Neuronal stem cell (in vitro differentiated cells): ENCODE results near the gene C4A.

Experiments
- DNase-seq: peaks from one replicate; pipeline ENCODE4 v3.0.0-alpha.2; 2013; ENCODE audit warnings: low spot score
- H2AFZ ChIP-seq: one replicate; pipeline ENCODE4 v1.6.1; 2013; ENCODE audit warnings: mild to moderate bottlenecking, low read length, inconsistent platforms
- H2AK5ac ChIP-seq: 2 replicates; pipeline ENCODE4 v1.6.1; 2013; ENCODE audit warnings: low read depth, mild to moderate bottlenecking, inconsistent platforms, low read length, moderate library complexity, mixed read lengths
- H2BK120ac ChIP-seq: 2 replicates; pipeline ENCODE4 v1.6.1; 2013; ENCODE audit warnings: low read depth, mild to moderate bottlenecking, inconsistent platforms, low read length, moderate library complexity, mixed read lengths
- H2BK12ac ChIP-seq: one replicate; pipeline ENCODE4 v1.6.1; 2013; ENCODE audit warnings: low read length, inconsistent platforms
- H2BK15ac ChIP-seq: 2 replicates; pipeline ENCODE4 v1.6.1; 2013; ENCODE audit warnings: mild to moderate bottlenecking, low read length, inconsistent platforms, mixed read lengths
- H2BK5ac ChIP-seq: one replicate; pipeline ENCODE4 v1.6.1; 2013; ENCODE audit warnings: inconsistent platforms, mild to moderate bottlenecking, low read length, moderate library complexity
- H3K14ac ChIP-seq: one replicate; pipeline ENCODE4 v1.6.1; 2013; ENCODE audit warnings: low read length, inconsistent platforms
- H3K18ac ChIP-seq: 2 replicates; pipeline ENCODE4 v1.6.1; 2013; ENCODE audit warnings: low read length, inconsistent platforms
- H3K23ac ChIP-seq: 2 replicates; pipeline ENCODE4 v1.6.1; 2013; ENCODE audit warnings: low read depth, mild to moderate bottlenecking, mixed read lengths, low read length, inconsistent platforms; ENCODE audit not compliant: poor library complexity
- H3K27ac ChIP-seq: replicated peaks from 3 replicates; pipeline ENCODE4 v1.5.1; 2013; ENCODE audit warnings: low read length, inconsistent platforms
- H3K27me3 ChIP-seq, 3 experiments: 2 replicates each; pipeline ENCODE4 v1.6.1; 2013; ENCODE audit warnings: low read length in 3 of 3, mild to moderate bottlenecking in 2 of 3, inconsistent platforms in 1 of 3, low read depth in 1 of 3, mixed read lengths in 1 of 3, moderate library complexity in 1 of 3; ENCODE audit not compliant: control insufficient read depth in 3 of 3, insufficient read depth in 3 of 3
- H3K36me3 ChIP-seq, 2 donors: replicated peaks in 1 of 2; 2 replicates each; pipeline ENCODE4 v1.6.1; 2013; ENCODE audit warnings: low read length in 2 of 2; ENCODE audit not compliant: control insufficient read depth in 2 of 2, insufficient read depth in 2 of 2
- H3K4ac ChIP-seq: 2 replicates; pipeline ENCODE4 v1.6.1; 2013; ENCODE audit warnings: inconsistent platforms, mild to moderate bottlenecking, low read length, moderate library complexity
- H3K4me1 ChIP-seq, 2 donors: 1 replicate in 1 of 2; 2 replicates in 1 of 2; pipeline ENCODE4 v1.6.1; 2013; ENCODE audit warnings: low read length in 2 of 2, low read depth in 1 of 2; ENCODE audit not compliant: control insufficient read depth in 2 of 2, insufficient read depth in 1 of 2
- H3K4me2 ChIP-seq: one replicate; pipeline ENCODE4 v1.6.1; 2013; ENCODE audit warnings: mild to moderate bottlenecking, low read length, inconsistent platforms; ENCODE audit not compliant: insufficient read depth, poor library complexity, severe bottlenecking
- H3K4me3 ChIP-seq, 2 donors: 2 replicates each; pipeline ENCODE4 v1.5.1; 2013; ENCODE audit warnings: low read length in 2 of 2, mild to moderate bottlenecking in 2 of 2, inconsistent platforms in 1 of 2, moderate library complexity in 1 of 2
- H3K79me1 ChIP-seq: one replicate; pipeline ENCODE4 v1.6.1; 2013; ENCODE audit warnings: low read depth, mild to moderate bottlenecking, inconsistent platforms, low read length, moderate library complexity
- H3K9ac ChIP-seq: one replicate; pipeline ENCODE4 v1.6.1; 2013; ENCODE audit warnings: mild to moderate bottlenecking, low read depth, low read length, inconsistent platforms; ENCODE audit not compliant: poor library complexity
- H3K9me3 ChIP-seq, 2 donors: replicated peaks in 1 of 2; 2 replicates each; pipeline versions ENCODE3 to v1.6.1; 2013; ENCODE audit warnings: low read length in 2 of 2, mild to moderate bottlenecking in 2 of 2, inconsistent platforms in 1 of 2, low read depth in 1 of 2, mixed read lengths in 1 of 2, moderate library complexity in 1 of 2; ENCODE audit not compliant: control insufficient read depth in 2 of 2, insufficient read depth in 1 of 2
- H4K8ac ChIP-seq: one replicate; pipeline ENCODE4 v1.6.1; 2013; ENCODE audit warnings: low read depth, mild to moderate bottlenecking, inconsistent platforms, low read length, moderate library complexity
- H4K91ac ChIP-seq: one replicate; pipeline ENCODE4 v1.6.1; 2013; ENCODE audit warnings: low read length, low read depth, mild to moderate bottlenecking, inconsistent platforms; ENCODE audit not compliant: poor library complexity
- WGBS, 2 donors: extraction: QIAGEN DNeasy Blood & Tissue Kit; methylation state at CpG; one replicate each; pipeline ENCODE4 v1.1.7; 2013; ENCODE audit warnings: missing lambda C conversion rate in 2 of 2, mixed read lengths in 1 of 2; ENCODE audit not compliant: insufficient read length in 2 of 2, insufficient replicate concordance in 1 of 2; ENCODE audit errors: extremely low coverage in 2 of 2; 5-methylcytosine and 5-hydroxymethylcytosine counted together

C4A gene

GRCh38 chr6:31971279-31971992 is 10.4 kb upstream of the C4A start:
- no CpG with 5 or more reads among the region's 29 CpGs for WGBS, 2 donors
- Histone ChIP-seq H3K4me1 (peaks cover 11 to 13% of the 10 kb centered on the region in 2 donors), H2BK120ac (peak overlapping the region; percentile 4), H3K9me3 (no peaks in the 10 kb centered on the region), H3K4ac (no peak overlapping the region), H3K36me3 (peaks cover 32 to 58% of the 10 kb centered on the region in 2 donors), H4K8ac (no peak overlapping the region), H3K4me3 (peak overlapping the region; percentile 78 to 89), H3K27me3 (no peaks in the 10 kb centered on the region), H2AFZ (peak overlapping the region; percentile 87), H3K23ac (peak overlapping the region; percentile 98), H3K9ac (peak overlapping the region; percentile 91), H3K27ac (peak overlapping the region; percentile 99), H3K4me2 (peak overlapping the region; percentile 41), H3K18ac (peak overlapping the region; percentile 97), H2BK15ac (peak overlapping the region; percentile 10), H3K79me1 (peaks cover 7% of the 10 kb centered on the region), H2BK12ac (peak overlapping the region; percentile 4), H4K91ac (no peak overlapping the region), H2AK5ac (peak overlapping the region; percentile 54), H2BK5ac (peak overlapping the region; percentile 96), H3K14ac (no peak overlapping the region)
- DNase-seq = no peak

GRCh38 chr6:31971993-31972708 is 9.7 kb upstream of the C4A start, which contains the start of gene DXO:
Gene DXO (minus strand): TSS chr6:31972138. CDS start chr6:31971675, 463 bp downstream.
- peak within 1 kb of the TSS; percentile 4 for H2BK120ac ChIP-seq
- peak within 1 kb of the TSS; percentile 54 for H2AK5ac ChIP-seq
- WGBS, 2 donors = no CpG with 5 or more reads among the region's 62 CpGs
- H3K18ac ChIP-seq = peak within 1 kb of the TSS; percentile 97
- H4K91ac ChIP-seq = no peak within 1 kb of the TSS
- peak within 1 kb of the TSS; percentile 70 for H4K8ac ChIP-seq
- peak within 1 kb of the TSS; percentile 87 for H2AFZ ChIP-seq
- H2BK12ac ChIP-seq = peak within 1 kb of the TSS; percentile 73
- no peaks in the 10 kb centered on the region for H3K9me3 ChIP-seq
- no peaks in the 10 kb centered on the region for H3K27me3 ChIP-seq
- peak within 1 kb of the TSS; percentile 10 for H2BK15ac ChIP-seq
- peak within 1 kb of the TSS; percentile 98 for H3K23ac ChIP-seq
- H3K36me3 ChIP-seq = peaks cover 25 to 51% of the 10 kb centered on the region in 2 donors
- peak within 1 kb of the TSS; percentile 24 for H3K4ac ChIP-seq
- H3K79me1 ChIP-seq = peaks cover 7% of the 10 kb centered on the region
- peak within 1 kb of the TSS; percentile 89 for H3K4me2 ChIP-seq
- peak; percentile 97 for DNase-seq
- peak within 1 kb of the TSS; percentile 96 for H2BK5ac ChIP-seq
- peak within 1 kb of the TSS; percentile 99 for H3K27ac ChIP-seq
- H3K14ac ChIP-seq = no peak within 1 kb of the TSS
- peak within 1 kb of the TSS; percentile 78 to 89 for H3K4me3 ChIP-seq
- H3K9ac ChIP-seq = peak within 1 kb of the TSS; percentile 91
- peaks cover 11 to 13% of the 10 kb centered on the region in 2 donors for H3K4me1 ChIP-seq

GRCh38 chr6:31972709-31973350 is 9.0 kb upstream of the C4A start:
- peak overlapping the region; percentile 99 for H3K27ac ChIP-seq
- H2BK12ac ChIP-seq = peak overlapping the region; percentile 73
- H3K18ac ChIP-seq = peak overlapping the region; percentile 97
- peak overlapping the region; percentile 4 for H2BK120ac ChIP-seq
- peak overlapping the region; percentile 98 for H3K23ac ChIP-seq
- DNase-seq = no peak
- no peak overlapping the region for H4K91ac ChIP-seq
- peak overlapping the region; percentile 90 for H3K9ac ChIP-seq
- peak overlapping the region; percentile 96 for H2BK5ac ChIP-seq
- H2AK5ac ChIP-seq = peak overlapping the region; percentile 8
- H3K14ac ChIP-seq = no peak overlapping the region
- peak overlapping the region; percentile 87 for H2AFZ ChIP-seq
- no peaks in the 10 kb centered on the region for H3K9me3 ChIP-seq
- peaks cover 19 to 44% of the 10 kb centered on the region in 2 donors for H3K36me3 ChIP-seq
- H4K8ac ChIP-seq = peak overlapping the region; percentile 70
- H3K4me3 ChIP-seq = peak overlapping the region; percentile 78 to 89
- peaks cover 7% of the 10 kb centered on the region for H3K79me1 ChIP-seq
- no peaks in the 10 kb centered on the region for H3K27me3 ChIP-seq
- peak overlapping the region; percentile 10 for H2BK15ac ChIP-seq
- no CpG with 5 or more reads among the region's 19 CpGs for WGBS, 2 donors
- H3K4me1 ChIP-seq = peaks cover 11 to 13% of the 10 kb centered on the region in 2 donors
- H3K4me2 ChIP-seq = peak overlapping the region; percentile 89
- peak overlapping the region; percentile 24 for H3K4ac ChIP-seq
